ENCODE data around the gene CNIH4.

Gene CNIH4

DNA sequence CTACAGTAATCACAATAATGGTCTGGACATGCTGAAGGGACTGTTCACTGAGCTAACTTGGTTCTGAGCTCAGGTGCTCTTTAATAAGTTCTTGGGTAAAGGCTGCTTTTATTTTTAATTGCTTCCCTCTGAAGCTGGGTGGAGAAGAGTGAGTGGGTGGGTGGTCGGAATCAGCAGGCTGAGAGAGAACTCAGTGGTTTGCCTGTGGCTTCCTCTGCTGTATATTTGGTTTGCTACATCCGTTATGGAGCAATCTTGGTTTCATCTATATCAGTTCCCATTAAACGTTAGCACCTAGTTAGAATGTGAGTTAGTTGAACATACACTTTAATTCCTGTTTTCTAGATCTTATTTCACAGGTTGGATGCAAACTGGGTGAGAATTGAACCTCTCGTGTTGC lies 23.3 kb downstream of the CNIH4 start:
- no peak overlapping the region for H3K4me3 ChIP-seq (ENCODE audit: low read length)
- no peaks in the 10 kb centered on the region for H4K20me1 ChIP-seq (ENCODE audit: insufficient read depth, low read length)
- peak overlapping the region; percentile 3; the same call in 1 of the 2 replicates for H3K27ac ChIP-seq (ENCODE audit: low read length)
- H3K4me1 ChIP-seq (ENCODE audit: low read length), result peaks cover 38% of the 10 kb centered on the region
- H3K9ac ChIP-seq (ENCODE audit: low read length), result no peak overlapping the region
- peak overlapping the region; percentile 42 for H3K4me2 ChIP-seq (ENCODE audit: low read depth, low read length)
- no peak for TF ChIP-seq EZH2 (optimal IDR thresholded peaks at IDR 0.05; ENCODE audit: low read depth, low read length)
- TF ChIP-seq, protein P1, sequence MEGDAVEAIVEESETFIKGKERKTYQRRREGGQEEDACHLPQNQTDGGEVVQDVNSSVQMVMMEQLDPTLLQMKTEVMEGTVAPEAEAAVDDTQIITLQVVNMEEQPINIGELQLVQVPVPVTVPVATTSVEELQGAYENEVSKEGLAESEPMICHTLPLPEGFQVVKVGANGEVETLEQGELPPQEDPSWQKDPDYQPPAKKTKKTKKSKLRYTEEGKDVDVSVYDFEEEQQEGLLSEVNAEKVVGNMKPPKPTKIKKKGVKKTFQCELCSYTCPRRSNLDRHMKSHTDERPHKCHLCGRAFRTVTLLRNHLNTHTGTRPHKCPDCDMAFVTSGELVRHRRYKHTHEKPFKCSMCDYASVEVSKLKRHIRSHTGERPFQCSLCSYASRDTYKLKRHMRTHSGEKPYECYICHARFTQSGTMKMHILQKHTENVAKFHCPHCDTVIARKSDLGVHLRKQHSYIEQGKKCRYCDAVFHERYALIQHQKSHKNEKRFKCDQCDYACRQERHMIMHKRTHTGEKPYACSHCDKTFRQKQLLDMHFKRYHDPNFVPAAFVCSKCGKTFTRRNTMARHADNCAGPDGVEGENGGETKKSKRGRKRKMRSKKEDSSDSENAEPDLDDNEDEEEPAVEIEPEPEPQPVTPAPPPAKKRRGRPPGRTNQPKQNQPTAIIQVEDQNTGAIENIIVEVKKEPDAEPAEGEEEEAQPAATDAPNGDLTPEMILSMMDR (IDR thresholded peaks at IDR 0.05; ENCODE audit: low read length), result no peak
- no peak for TF ChIP-seq EZH2phosphoT487 (IDR thresholded peaks at IDR 0.05; ENCODE audit: low read length)
- H3K9me3 ChIP-seq (replicated peaks; ENCODE audit: insufficient read depth, low read length), result no peaks in the 10 kb centered on the region
- no peak overlapping the region for H2AFZ ChIP-seq (ENCODE audit: low read length)
- H3K79me2 ChIP-seq (ENCODE audit: low read length), result no peaks in the 10 kb centered on the region
- no peaks in the 10 kb centered on the region for H3K9me2 ChIP-seq (replicated peaks; ENCODE audit: insufficient read depth, low read length)
- no peaks in the 10 kb centered on the region for H3K27me3 ChIP-seq (replicated peaks; ENCODE audit: insufficient read depth, low read length)
- no peaks in the 10 kb centered on the region for H3K36me3 ChIP-seq (replicated peaks; ENCODE audit: insufficient read depth, low read length)
- peak; percentile 36 for DNase-seq
- peaks cover 35% of the 10 kb centered on the region for H3F3A ChIP-seq (ENCODE audit: insufficient read depth, low read length)

DNA sequence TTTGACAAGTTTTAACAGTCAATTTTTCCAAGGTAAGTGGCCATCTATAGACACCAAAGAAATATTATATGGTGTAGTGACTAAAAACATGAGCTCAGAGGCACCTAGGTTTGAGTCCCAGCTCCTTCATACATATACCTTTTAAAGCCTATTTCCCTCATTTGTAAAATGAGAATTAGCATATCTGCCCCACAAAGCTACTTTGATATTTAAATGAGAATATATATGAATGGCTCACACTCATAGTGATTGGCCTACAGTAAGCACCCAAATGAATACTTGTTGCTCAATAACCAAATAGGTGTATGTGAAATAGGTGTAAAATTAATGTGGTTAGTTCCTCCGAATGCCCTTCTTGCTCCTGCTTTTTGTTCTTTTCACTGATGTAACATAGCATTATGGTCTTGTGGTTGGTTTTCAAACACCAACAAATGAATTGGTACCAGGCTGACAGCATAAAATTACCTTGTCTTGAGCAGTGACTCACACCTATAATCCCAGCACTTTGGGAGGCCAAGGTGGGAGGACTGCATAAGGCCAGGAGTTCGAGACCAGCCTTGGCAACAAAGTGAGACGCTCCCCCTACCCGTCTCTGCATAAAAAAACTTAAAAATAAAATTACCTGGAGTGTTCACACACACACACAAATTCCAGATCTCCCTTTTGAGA lies 25.3 kb downstream of the CNIH4 start:
- Histone ChIP-seq H3K27ac (ENCODE audit: low read length) (no peak overlapping the region), H3K9ac (ENCODE audit: low read length) (no peak overlapping the region), H3K4me2 (ENCODE audit: low read depth, low read length) (no peak overlapping the region), H3K4me1 (ENCODE audit: low read length) (peaks cover 32% of the 10 kb centered on the region), H3F3A (ENCODE audit: insufficient read depth, low read length) (peaks cover 34% of the 10 kb centered on the region), H4K20me1 (ENCODE audit: insufficient read depth, low read length) (no peaks in the 10 kb centered on the region), H3K9me3 (replicated peaks; ENCODE audit: insufficient read depth, low read length) (no peaks in the 10 kb centered on the region), H3K79me2 (ENCODE audit: low read length) (no peaks in the 10 kb centered on the region), H2AFZ (ENCODE audit: low read length) (no peak overlapping the region), H3K9me2 (replicated peaks; ENCODE audit: insufficient read depth, low read length) (no peaks in the 10 kb centered on the region), H3K4me3 (ENCODE audit: low read length) (no peak overlapping the region), H3K36me3 (replicated peaks; ENCODE audit: insufficient read depth, low read length) (0 out of 2 replicates have a peak, but pooled peaks cover 2% of the 10 kb centered on the region), H3K27me3 (replicated peaks; ENCODE audit: insufficient read depth, low read length) (no peaks in the 10 kb centered on the region)
- TF ChIP-seq EZH2 (optimal IDR thresholded peaks at IDR 0.05; ENCODE audit: low read depth, low read length), result no peak
- no peak for TF ChIP-seq EZH2phosphoT487 (IDR thresholded peaks at IDR 0.05; ENCODE audit: low read length)
- TF ChIP-seq, protein P1 (IDR thresholded peaks at IDR 0.05; ENCODE audit: low read length), result no peak
- no peak for DNase-seq

DNA sequence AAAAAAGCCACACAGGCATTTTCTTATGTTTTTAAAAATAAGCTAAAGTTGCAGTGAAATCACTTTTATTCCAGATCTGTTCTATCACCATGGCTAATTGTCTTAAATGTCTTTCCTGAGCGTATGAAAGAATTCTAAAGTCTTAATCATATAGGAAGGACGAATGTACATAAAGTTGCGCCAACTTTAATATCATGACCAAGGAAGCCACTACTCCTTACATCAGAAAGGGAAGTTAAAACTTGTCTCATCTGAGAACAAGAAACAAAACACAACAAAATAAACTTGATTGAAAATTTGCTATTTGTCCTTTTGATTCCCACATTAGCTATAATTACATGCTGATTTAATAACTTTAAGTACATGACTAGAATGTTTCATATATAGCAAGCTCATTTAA lies 26.5 kb downstream of the CNIH4 start:
- Histone ChIP-seq H3K4me1 (ENCODE audit: low read length) (peaks cover 20% of the 10 kb centered on the region), H2AFZ (ENCODE audit: low read length) (no peak overlapping the region), H3K4me2 (ENCODE audit: low read depth, low read length) (no peak overlapping the region), H4K20me1 (ENCODE audit: insufficient read depth, low read length) (no peaks in the 10 kb centered on the region), H3K9me2 (replicated peaks; ENCODE audit: insufficient read depth, low read length) (no peaks in the 10 kb centered on the region), H3K36me3 (replicated peaks; ENCODE audit: insufficient read depth, low read length) (0 out of 2 replicates have a peak, but pooled peaks cover 2% of the 10 kb centered on the region), H3F3A (ENCODE audit: insufficient read depth, low read length) (peaks cover 22% of the 10 kb centered on the region), H3K27ac (ENCODE audit: low read length) (no peak overlapping the region), H3K27me3 (replicated peaks; ENCODE audit: insufficient read depth, low read length) (no peaks in the 10 kb centered on the region), H3K9ac (ENCODE audit: low read length) (no peak overlapping the region), H3K79me2 (ENCODE audit: low read length) (no peaks in the 10 kb centered on the region), H3K9me3 (replicated peaks; ENCODE audit: insufficient read depth, low read length) (no peaks in the 10 kb centered on the region), H3K4me3 (ENCODE audit: low read length) (no peak overlapping the region)
- no peak for DNase-seq
- TF ChIP-seq EZH2phosphoT487 (IDR thresholded peaks at IDR 0.05; ENCODE audit: low read length) (no peak), EZH2 (optimal IDR thresholded peaks at IDR 0.05; ENCODE audit: low read depth, low read length) (no peak)
- TF ChIP-seq, protein P1 (IDR thresholded peaks at IDR 0.05; ENCODE audit: low read length), result no peak

All from MM.1S (cell line).